Measurements from ENCODE around the gene FAM136A.
A peak's percentile ranks its signal among the peaks of the same experiment; 100 is the strongest.

FAM136A gene

DNA sequence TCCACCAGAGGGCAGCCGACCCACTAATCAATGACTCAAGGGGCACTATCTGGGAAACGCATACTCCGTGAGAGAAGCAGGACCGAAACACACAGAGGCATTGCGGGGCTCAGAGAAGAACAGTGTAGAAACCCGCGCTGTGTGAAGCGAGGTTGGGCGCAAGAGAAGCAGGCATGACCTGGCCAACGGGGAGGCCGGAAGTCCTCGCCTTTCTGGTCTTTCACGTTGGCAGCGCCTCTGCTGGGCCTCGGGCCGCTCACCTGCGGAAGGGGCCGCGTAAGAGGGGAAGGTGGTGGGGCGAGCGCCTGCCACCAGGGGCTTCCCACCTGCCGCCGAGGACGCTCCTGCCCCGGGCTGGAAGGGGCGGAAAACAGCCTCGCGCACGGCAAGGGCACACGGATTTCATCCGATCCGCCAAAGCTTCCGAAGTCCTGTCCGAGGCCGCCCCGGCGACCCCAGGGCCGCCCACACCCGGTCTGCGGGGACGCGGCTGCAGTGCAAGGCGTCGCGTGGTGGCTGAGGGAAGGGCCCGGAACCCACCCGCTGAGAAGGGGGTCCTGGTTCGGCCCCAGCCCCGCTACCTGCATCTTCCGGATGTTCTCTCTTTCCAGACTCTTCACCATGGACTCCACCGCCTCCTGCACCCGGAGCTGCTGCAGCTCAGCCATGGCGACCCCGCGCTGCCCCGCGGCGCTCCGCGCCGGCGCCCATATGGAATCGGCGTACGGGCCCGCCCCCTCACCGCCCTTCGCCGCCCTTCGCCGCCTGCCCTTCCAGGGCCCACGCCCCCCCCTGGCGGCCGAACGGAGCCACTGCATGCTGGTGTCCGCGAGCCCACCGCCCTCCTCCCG lies at the start of gene FAM136A:
TSS of gene FAM136A (minus strand) at position 724 of the 851 bp plus-strand sequence. CDS start at position 668, 56 bp downstream.
- TF ChIP-seq, protein P1, sequence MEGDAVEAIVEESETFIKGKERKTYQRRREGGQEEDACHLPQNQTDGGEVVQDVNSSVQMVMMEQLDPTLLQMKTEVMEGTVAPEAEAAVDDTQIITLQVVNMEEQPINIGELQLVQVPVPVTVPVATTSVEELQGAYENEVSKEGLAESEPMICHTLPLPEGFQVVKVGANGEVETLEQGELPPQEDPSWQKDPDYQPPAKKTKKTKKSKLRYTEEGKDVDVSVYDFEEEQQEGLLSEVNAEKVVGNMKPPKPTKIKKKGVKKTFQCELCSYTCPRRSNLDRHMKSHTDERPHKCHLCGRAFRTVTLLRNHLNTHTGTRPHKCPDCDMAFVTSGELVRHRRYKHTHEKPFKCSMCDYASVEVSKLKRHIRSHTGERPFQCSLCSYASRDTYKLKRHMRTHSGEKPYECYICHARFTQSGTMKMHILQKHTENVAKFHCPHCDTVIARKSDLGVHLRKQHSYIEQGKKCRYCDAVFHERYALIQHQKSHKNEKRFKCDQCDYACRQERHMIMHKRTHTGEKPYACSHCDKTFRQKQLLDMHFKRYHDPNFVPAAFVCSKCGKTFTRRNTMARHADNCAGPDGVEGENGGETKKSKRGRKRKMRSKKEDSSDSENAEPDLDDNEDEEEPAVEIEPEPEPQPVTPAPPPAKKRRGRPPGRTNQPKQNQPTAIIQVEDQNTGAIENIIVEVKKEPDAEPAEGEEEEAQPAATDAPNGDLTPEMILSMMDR (conservative IDR thresholded peaks at IDR 0.05; ENCODE audit: low read depth, low read length): peak; percentile 73
- peak within 1 kb of the TSS; percentile 90 for H3K4me3 ChIP-seq (ENCODE audit: low read depth, low read length)
- peak; percentile 78 for DNase-seq (ENCODE audit: low read depth)

GRCh38 chr2:70349921-70350685 lies 48.2 kb upstream of the FAM136A start:
- no peak overlapping the region for H3K4me3 ChIP-seq (ENCODE audit: low read depth, low read length)
- TF ChIP-seq, protein P1 (conservative IDR thresholded peaks at IDR 0.05; ENCODE audit: low read depth, low read length): no peak
- no peak for DNase-seq (ENCODE audit: low read depth)

DNA sequence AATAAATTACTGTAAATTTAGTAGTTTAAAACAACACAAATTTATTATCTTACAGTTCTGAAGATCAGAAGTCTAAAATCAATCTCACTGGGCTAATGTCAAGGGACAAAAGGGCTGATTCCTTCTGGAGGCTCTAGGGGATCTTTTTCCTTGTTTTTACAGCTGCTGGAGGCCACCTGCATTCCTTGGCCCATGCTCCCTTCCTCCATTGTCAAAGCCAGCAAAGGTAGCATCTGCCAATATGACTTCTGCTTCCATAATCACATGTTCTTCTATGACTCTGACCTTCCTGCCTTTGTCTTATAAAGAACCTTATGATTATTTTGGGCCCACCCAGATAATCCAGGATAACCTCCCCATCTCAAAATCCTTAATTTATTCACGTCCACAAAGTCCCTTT lies 46.0 kb upstream of the FAM136A start:
- DNase-seq (ENCODE audit: low read depth): no peak
- TF ChIP-seq, protein P1 (conservative IDR thresholded peaks at IDR 0.05; ENCODE audit: low read depth, low read length): no peak
- H3K4me3 ChIP-seq (ENCODE audit: low read depth, low read length): no peak overlapping the region

- DNase-seq (ENCODE audit: low read depth): no peak
- H3K4me3 ChIP-seq (ENCODE audit: low read depth, low read length): no peak overlapping the region
- TF ChIP-seq, protein P1 (conservative IDR thresholded peaks at IDR 0.05; ENCODE audit: low read depth, low read length): no peak
Measured at GRCh38 chr2:70344195-70344594, 42.3 kb upstream of the FAM136A start.

- no peak overlapping the region for H3K4me3 ChIP-seq (ENCODE audit: low read depth, low read length)
- no peak for DNase-seq (ENCODE audit: low read depth)
- TF ChIP-seq, protein P1 (conservative IDR thresholded peaks at IDR 0.05; ENCODE audit: low read depth, low read length): no peak
Measured at GRCh38 chr2:70341477-70341765, 39.6 kb upstream of the FAM136A start.

DNA sequence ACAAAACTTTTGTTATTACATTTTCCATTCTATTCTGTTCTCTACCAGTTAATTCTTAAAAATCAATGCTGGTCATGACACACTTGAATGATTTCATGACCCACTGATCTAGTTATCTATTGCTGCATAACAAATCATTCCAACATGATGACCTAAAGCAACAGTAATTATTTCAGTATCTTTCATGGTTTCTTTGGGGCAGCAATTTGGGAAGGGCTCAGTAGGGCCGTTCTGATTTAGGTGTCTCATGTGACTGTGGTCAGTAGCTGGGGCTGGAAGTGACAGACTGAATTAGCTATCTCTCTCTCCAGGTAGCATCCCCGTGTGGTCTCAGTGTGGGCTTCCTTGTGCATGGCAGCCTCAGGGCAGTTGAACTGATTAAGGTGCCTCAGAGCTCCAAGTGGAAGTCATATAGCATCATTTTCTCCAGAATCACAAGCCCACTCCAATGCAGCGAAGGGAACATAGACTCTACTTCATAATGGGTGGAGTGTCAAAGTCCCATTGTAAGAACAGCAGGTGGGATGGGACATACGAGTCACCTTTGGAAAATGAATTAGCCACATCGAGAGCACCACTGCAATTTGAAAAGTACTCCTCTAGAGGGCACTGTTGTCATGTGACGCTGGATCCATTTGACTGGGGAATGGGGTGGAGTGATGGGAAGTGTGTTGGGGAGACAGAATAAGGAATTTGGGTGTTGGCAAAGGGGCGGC lies 39.1 kb upstream of the FAM136A start:
- TF ChIP-seq, protein P1 (conservative IDR thresholded peaks at IDR 0.05; ENCODE audit: low read depth, low read length): peak; percentile 84
- DNase-seq (ENCODE audit: low read depth): peak; percentile 53
- no peak overlapping the region for H3K4me3 ChIP-seq (ENCODE audit: low read depth, low read length)

Measured in choroid plexus epithelial cell (primary cell).